ACC112 (cell line): ENCODE results near the gene HEATR5A.

Experiments
- H2AFZ ChIP-seq: fragments of 200-600 bp; sonication (generic); one replicate; pipeline ENCODE4 v1.6.0; 2017; ENCODE audit warnings: antibody characterized with exemption, low read length; ENCODE audit not compliant: unreplicated experiment
- H3K27ac ChIP-seq: fragments of 200-600 bp; sonication (generic); 2 replicates; pipeline ENCODE4 v1.5.1; 2014; ENCODE audit warnings: low read depth, mild to moderate bottlenecking, antibody characterized with exemption, low read length, moderate library complexity
- H3K27me3 ChIP-seq: fragments of 200-600 bp; sonication (generic); 2 replicates; pipeline ENCODE4 v1.6.1; 2014; ENCODE audit warnings: mild to moderate bottlenecking, antibody characterized with exemption, low read length, moderate library complexity, mixed read lengths; ENCODE audit not compliant: insufficient read depth
- H3K36me3 ChIP-seq: fragments of 200-600 bp; sonication (generic); 2 replicates; pipeline ENCODE4 v1.6.1; 2016; ENCODE audit warnings: mild to moderate bottlenecking, antibody characterized with exemption, low read length, moderate library complexity, mixed read lengths; ENCODE audit not compliant: insufficient read depth
- H3K4me1 ChIP-seq: fragments of 200-600 bp; sonication (generic); one replicate; pipeline ENCODE4 v1.6.1; 2016; ENCODE audit warnings: low read length, mixed read lengths; ENCODE audit not compliant: insufficient read depth, unreplicated experiment, control insufficient read depth
- H3K4me3 ChIP-seq: fragments of 200-600 bp; sonication (generic); 2 replicates; pipeline ENCODE4 v1.5.1; 2014; ENCODE audit warnings: mild to moderate bottlenecking, low read depth, low read length
- H3K79me2 ChIP-seq: fragments of 200-600 bp; sonication (generic); one replicate; pipeline ENCODE4 v1.6.0; 2016; ENCODE audit warnings: low read length; ENCODE audit not compliant: control insufficient read depth, unreplicated experiment, insufficient read depth

Gene HEATR5A

GRCh38 chr14:31405106-31405505 lies 15.2 kb downstream of the HEATR5A start:
- Histone ChIP-seq H3K4me1 (no peaks in the 10 kb centered on the region), H3K79me2 (peaks cover 16% of the 10 kb centered on the region), H2AFZ (no peak overlapping the region), H3K36me3 (peaks cover 5% of the 10 kb centered on the region), H3K27ac (no peak overlapping the region), H3K27me3 (no peaks in the 10 kb centered on the region), H3K4me3 (no peak overlapping the region)

GRCh38 chr14:31403707-31404106 lies 16.6 kb downstream of the HEATR5A start:
- Histone ChIP-seq H3K27me3 (no peaks in the 10 kb centered on the region), H3K4me1 (no peaks in the 10 kb centered on the region), H3K27ac (no peak overlapping the region), H3K36me3 (peaks cover 5% of the 10 kb centered on the region), H2AFZ (no peak overlapping the region), H3K4me3 (no peak overlapping the region), H3K79me2 (peaks cover 9% of the 10 kb centered on the region)

DNA sequence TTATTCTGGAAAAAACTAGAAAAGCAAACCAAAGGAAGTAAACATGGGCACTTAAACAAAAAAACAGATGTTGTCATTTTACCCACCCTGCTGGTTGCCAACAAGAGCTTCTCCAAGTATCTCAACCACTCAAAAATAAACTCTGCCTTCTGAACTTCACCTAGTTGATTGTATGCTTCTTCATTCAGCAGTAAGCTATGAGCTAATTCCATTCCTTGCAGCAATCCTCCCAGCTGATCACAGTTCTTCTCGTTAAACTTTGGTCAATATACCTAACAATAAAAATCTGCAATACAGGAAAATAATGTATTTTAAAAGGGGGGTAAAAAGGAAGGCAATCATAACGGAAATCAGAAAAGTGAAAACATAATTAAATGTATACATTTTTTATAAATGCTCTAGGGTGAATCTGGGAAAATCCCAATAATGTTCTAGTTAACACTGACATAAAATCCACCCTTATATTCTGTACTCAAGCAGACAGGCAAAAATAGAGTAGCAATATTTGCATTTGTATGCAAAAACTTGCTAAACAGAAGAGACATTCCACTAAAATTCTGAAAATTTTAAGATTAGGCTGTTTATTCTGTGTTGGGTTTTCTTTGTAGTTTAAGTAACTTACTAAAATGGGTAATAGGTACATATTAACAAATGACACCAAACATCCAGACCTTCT lies 17.4 kb downstream of the HEATR5A start:
- no peaks in the 10 kb centered on the region for H3K27me3 ChIP-seq
- peaks cover 10% of the 10 kb centered on the region for H3K36me3 ChIP-seq
- no peak overlapping the region for H3K27ac ChIP-seq
- peaks cover 8% of the 10 kb centered on the region for H3K79me2 ChIP-seq
- no peak overlapping the region for H2AFZ ChIP-seq
- H3K4me3 ChIP-seq, result no peak overlapping the region
- H3K4me1 ChIP-seq, result no peaks in the 10 kb centered on the region

DNA sequence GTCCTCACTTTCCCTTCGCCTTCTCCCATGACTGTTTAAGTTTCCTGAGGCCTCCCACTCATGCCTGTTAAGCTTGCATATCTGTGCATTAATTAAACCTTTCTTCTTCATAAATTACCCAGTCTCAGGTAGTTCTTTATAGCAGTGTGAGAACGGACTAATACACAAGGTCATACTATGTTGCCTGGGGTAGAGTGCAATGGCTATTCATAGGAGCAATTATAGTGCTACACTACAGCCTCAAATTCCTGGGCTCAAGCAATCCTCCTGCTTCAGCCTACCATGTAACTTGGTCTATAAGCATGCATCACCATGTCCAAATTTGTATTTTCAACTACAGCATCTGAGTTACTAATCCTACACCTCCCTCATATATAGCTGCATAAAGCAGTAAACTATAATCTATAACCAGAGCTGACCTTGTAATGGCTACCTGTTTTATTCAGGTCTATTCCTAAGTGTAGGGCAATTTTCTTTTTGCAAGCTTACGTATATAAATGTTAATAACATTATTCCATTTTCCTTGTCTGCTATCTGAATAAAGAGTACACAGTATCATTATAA lies 18.9 kb downstream of the HEATR5A start:
- H3K4me1 ChIP-seq, result no peaks in the 10 kb centered on the region
- H3K27ac ChIP-seq, result no peak overlapping the region
- no peaks in the 10 kb centered on the region for H3K27me3 ChIP-seq
- H3K79me2 ChIP-seq, result peaks cover 5% of the 10 kb centered on the region
- H3K36me3 ChIP-seq, result peaks cover 10% of the 10 kb centered on the region
- H3K4me3 ChIP-seq, result no peak overlapping the region
- no peak overlapping the region for H2AFZ ChIP-seq

DNA sequence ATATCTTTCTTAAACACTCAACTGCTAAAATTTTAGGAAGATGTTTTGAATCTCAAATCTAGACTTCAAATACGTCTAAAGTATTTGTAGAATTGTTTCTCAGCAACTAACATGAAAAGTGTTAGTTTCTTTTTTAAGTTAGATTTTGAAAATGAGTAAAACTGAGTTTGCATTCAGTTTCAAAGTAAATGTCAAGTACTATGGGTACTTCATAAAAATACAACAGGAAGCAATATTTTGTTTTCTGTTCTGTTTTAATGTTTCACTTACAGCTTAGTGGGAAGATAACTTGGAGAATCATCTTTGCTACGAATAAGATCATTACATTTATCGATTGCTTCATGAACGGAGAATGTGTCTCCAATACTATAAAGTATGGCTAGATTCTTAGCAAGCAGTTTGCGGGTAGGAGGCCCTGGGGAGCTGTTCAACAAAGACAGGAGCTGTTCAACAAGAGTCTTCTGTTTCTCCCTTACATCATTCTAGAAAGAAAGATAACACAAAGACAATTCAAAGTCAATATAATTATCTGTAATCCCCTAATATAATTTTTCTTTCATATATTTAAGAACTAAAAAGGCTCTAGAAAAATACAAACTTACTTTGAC lies 20.2 kb downstream of the HEATR5A start:
- peaks cover 4% of the 10 kb centered on the region for H3K79me2 ChIP-seq
- H3K36me3 ChIP-seq, result peaks cover 10% of the 10 kb centered on the region
- no peaks in the 10 kb centered on the region for H3K4me1 ChIP-seq
- no peak overlapping the region for H2AFZ ChIP-seq
- H3K27ac ChIP-seq, result no peak overlapping the region
- no peak overlapping the region for H3K4me3 ChIP-seq
- no peaks in the 10 kb centered on the region for H3K27me3 ChIP-seq

DNA sequence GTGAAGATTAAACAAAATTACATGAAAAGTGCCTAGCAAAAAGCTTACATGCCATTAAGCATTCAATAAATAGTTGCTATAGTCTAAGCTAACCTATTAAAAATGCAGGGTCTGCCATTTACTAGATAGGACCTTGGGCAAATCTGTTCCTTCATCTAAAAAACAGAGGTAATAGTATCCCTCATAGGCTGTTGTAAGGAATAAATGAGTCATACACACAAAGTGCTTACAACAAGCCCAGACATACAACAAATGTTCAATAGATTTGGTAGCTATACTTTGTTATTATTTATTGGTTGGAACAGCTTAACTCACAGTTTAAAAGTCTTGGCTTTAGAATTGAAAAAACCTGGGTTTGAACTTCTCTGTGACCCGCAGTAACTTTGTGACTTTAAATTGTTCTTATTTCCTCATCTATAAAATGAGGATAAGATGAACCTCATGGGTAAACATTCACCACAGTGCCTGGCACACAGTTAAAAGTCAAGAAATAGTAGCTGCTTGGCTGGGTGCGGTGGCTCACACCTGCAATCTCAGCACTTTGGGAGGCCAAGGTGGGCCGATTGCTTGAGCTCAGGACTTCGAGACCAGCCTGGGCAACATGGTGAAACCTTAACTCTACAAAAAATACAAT lies 24.7 kb downstream of the HEATR5A start:
- H2AFZ ChIP-seq, result no peak overlapping the region
- H3K27me3 ChIP-seq, result no peaks in the 10 kb centered on the region
- no peak overlapping the region for H3K27ac ChIP-seq
- peaks cover 5% of the 10 kb centered on the region; the same call in 1 of the 2 replicates for H3K36me3 ChIP-seq
- no peak overlapping the region for H3K4me3 ChIP-seq
- H3K79me2 ChIP-seq, result no peaks in the 10 kb centered on the region
- H3K4me1 ChIP-seq, result no peaks in the 10 kb centered on the region

GRCh38 chr14:31395119-31395518 lies 25.2 kb downstream of the HEATR5A start:
- Histone ChIP-seq H3K36me3 (peaks cover 5% of the 10 kb centered on the region; the same call in 1 of the 2 replicates), H3K27ac (no peak overlapping the region), H3K79me2 (no peaks in the 10 kb centered on the region), H2AFZ (no peak overlapping the region), H3K4me1 (no peaks in the 10 kb centered on the region), H3K4me3 (no peak overlapping the region), H3K27me3 (no peaks in the 10 kb centered on the region)

DNA sequence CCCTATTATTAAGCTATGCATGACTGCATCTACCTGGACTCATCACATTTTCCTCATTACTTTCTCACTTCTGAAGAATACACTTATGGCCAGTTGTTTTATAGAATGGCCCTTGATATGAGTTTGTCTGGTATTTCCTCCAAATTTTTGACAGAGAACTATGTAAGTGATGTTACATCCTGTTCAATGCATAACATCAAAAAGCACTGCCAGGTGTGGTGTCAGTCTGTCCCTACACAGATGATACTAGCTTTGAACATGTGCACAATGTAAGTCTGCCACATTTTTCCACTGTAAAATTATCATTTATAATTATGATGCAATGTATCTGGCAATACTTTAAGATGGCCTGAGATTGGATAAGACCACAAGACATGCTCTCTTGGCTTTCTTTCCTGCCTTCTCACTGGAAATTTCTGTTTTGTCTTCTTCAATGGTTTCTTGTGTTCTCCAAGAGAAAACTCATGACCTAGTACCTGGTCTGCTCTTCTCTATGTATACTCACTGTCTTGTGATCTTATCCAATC lies 28.3 kb downstream of the HEATR5A start:
- Histone ChIP-seq H3K4me3 (no peak overlapping the region), H2AFZ (no peak overlapping the region), H3K79me2 (no peaks in the 10 kb centered on the region), H3K36me3 (no peaks in the 10 kb centered on the region), H3K27ac (no peak overlapping the region), H3K27me3 (no peaks in the 10 kb centered on the region), H3K4me1 (no peaks in the 10 kb centered on the region)

GRCh38 chr14:31391473-31391872 lies 28.9 kb downstream of the HEATR5A start:
- H2AFZ ChIP-seq, result no peak overlapping the region
- H3K4me1 ChIP-seq, result no peaks in the 10 kb centered on the region
- no peaks in the 10 kb centered on the region for H3K27me3 ChIP-seq
- no peaks in the 10 kb centered on the region for H3K36me3 ChIP-seq
- H3K27ac ChIP-seq, result no peak overlapping the region
- H3K4me3 ChIP-seq, result no peak overlapping the region
- no peaks in the 10 kb centered on the region for H3K79me2 ChIP-seq

DNA sequence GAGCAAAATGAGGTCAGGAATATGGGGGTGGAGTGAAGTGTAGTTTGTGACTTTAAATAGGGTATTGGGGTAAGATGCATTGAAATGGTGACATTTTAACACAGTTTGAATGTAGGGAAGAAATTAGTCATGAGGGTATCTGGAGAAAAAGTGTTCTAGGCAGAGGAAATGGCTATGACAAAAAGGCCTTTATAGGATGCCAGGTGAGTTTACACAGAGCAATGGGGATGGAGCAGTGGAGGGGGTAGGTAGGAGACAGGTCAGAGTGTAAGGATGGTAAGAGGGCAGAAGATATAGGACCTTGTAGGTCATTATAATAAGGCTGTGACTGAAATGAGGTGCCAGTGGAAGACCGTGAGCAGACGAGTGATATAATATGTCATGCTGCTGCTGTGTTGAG lies 30.4 kb downstream of the HEATR5A start:
- H3K27me3 ChIP-seq, result no peaks in the 10 kb centered on the region
- no peak overlapping the region for H2AFZ ChIP-seq
- no peak overlapping the region for H3K27ac ChIP-seq
- no peak overlapping the region for H3K4me3 ChIP-seq
- H3K36me3 ChIP-seq, result no peaks in the 10 kb centered on the region
- no peaks in the 10 kb centered on the region for H3K79me2 ChIP-seq
- H3K4me1 ChIP-seq, result no peaks in the 10 kb centered on the region
